ENCODE results near the gene RNF182. TPM values are rescaled to one million over a fixed set of nuclear protein-coding genes. Genes with fewer than 3 reads are reported as not detected.

The RNF182 gene
- polyA plus RNA-seq, 1 of the 3 experiments (the other 2 are of a cell fraction), result 8.0 TPM

GRCh38 chr6:14001329-14002012 is 76.7 kb downstream of the RNF182 start (continued):
- TF ChIP-seq GATA2 (CRISPR knock-in tag; IDR thresholded peaks at IDR 0.05), result no peak
- no peak for TF ChIP-seq ZBTB33 (IDR thresholded peaks at IDR 0.05; ENCODE audit: borderline replicate concordance, low read depth)
- TF ChIP-seq FOSL2 (IDR thresholded peaks at IDR 0.05; ENCODE audit: borderline replicate concordance, low read depth), result peak; percentile 91
- no peak for TF ChIP-seq MXI1 (IDR thresholded peaks at IDR 0.05; ENCODE audit: low read depth, low read length)
- TF ChIP-seq NFIC (IDR thresholded peaks at IDR 0.05; ENCODE audit: borderline replicate concordance), result peak; percentile 74
- TF ChIP-seq ELF1 (IDR thresholded peaks at IDR 0.05), result no peak; the same call in 1 of the 2 replicates
- no peak for TF ChIP-seq SMC3 (IDR thresholded peaks at IDR 0.05; ENCODE audit: low read depth, low read length)
- TF ChIP-seq RAD21 (IDR thresholded peaks at IDR 0.05; ENCODE audit: low read length), result no peak
- TF ChIP-seq MAX (IDR thresholded peaks at IDR 0.05; ENCODE audit: low read depth), result peak; percentile 74
- peak; percentile 47; the same call in 1 of the 2 replicates for TF ChIP-seq YY1 (IDR thresholded peaks at IDR 0.05; ENCODE audit: low read depth)

GRCh38 chr6:14002176-14002947 is 77.6 kb downstream of the RNF182 start:
- Histone ChIP-seq H3K36me3 (replicated peaks in 1 of 2; ENCODE audit: control insufficient read depth in 1 of 2, insufficient read depth in 2 of 2, low read length in 1 of 2) (no peaks in the 10 kb centered on the region), H3K79me2 (ENCODE audit: insufficient read depth) (no peaks in the 10 kb centered on the region), H3K4me1 (ENCODE audit: control insufficient read depth in 1 of 2, insufficient read depth in 2 of 2, low read depth in 1 of 2, low read length in 1 of 2) (peaks cover 11 to 13% of the 10 kb centered on the region in 2 experiments; a peak in 3 of 4 replicates), H4K20me1 (ENCODE audit: insufficient read depth) (no peaks in the 10 kb centered on the region), H3K27me3 (ENCODE audit: insufficient read depth) (no peaks in the 10 kb centered on the region), H3K4me3 (ENCODE audit: low read depth in 2 of 2, low read length in 1 of 2) (peak overlapping the region in 1 of 2 experiments; percentile 56; a peak in 1 of 4 replicates), H3F3A (replicated peaks; ENCODE audit: insufficient read depth) (peaks cover 17% of the 10 kb centered on the region), H3K9ac (no peak overlapping the region), H2AFZ (ENCODE audit: low read depth) (peak overlapping the region; percentile 71), H3K9me2 (no peaks in the 10 kb centered on the region), H3K4me2 (peak overlapping the region; percentile 63), H3K9me3 (no peaks in the 10 kb centered on the region), H3K27ac (ENCODE audit: low read depth in 2 of 2, low read length in 1 of 2) (peak overlapping the region in 1 of 2 experiments; percentile 95; a peak in 2 of 4 replicates)
- 98% methylated on average over 28 of the region's 47 CpGs for WGBS (ENCODE audit: low lambda C conversion rate)
- CTCF ChIA-PET, result no interaction called here
- TF ChIP-seq CTCF (IDR thresholded peaks at IDR 0.05), result peak; percentile 21; the same call in 1 of the 2 replicates
- no peak for TF ChIP-seq GATA2 (CRISPR knock-in tag; IDR thresholded peaks at IDR 0.05)
- POLR2A ChIA-PET, result no interaction called here
- DNase-seq, result no peak
